ENCODE results near the gene BCL7C. TPM values are rescaled to one million over a fixed set of nuclear protein-coding genes. Genes with fewer than 3 reads are reported as not detected.

The BCL7C gene
- total and polyA plus RNA-seq, 8 donors: 25.8 to 50.5 (median 42.9) TPM

DNA sequence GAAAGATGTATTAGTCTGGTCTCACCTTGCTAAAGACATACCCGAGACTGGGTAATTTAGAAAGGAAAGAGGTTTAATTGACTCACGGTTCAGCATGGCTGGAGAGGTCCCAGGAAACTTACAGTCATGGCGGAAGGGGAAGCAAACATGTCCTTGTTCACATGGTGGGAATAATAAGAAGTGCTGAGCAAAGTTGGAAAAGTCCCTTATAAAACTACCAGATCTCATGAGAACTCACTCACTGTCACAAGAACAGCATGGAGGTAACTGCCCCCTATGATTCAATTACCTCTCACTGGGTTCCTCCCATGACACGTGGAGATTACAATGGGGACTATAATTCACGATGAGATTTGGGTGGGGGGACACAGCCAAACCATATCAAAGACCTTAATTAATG lies 53.3 kb downstream of the BCL7C start:
- no peaks in the 10 kb centered on the region for H3K36me3 ChIP-seq
- intact Hi-C loops (cut with DNase I): no loop called here

GRCh38 chr16:30839523-30840227 lies 54.2 kb downstream of the BCL7C start:
- Histone ChIP-seq H3K9me3 (no peaks in the 10 kb centered on the region), H3K36me3 (no peaks in the 10 kb centered on the region), H3K4me3 (no peak overlapping the region), H3K4me1 (peaks cover 0 to 7% of the 10 kb centered on the region in 2 donors), H3K27me3 (no peaks in the 10 kb centered on the region), H3K27ac (peak overlapping the region; percentile 15 to 31)
- DNase-seq (peak in 2 of 4 donors; percentile 17 to 24), ATAC-seq (peak; percentile 88)
- intact Hi-C loops (cut with DNase I): no loop called here
- no peak for TF ChIP-seq CTCF (IDR thresholded peaks at IDR 0.05)

More for the DNA sequence above, 53.3 kb downstream of the BCL7C start:
- no peak for TF ChIP-seq CTCF (IDR thresholded peaks at IDR 0.05)
- Histone ChIP-seq H3K9me3 (no peaks in the 10 kb centered on the region), H3K27ac (no peak overlapping the region), H3K27me3 (no peaks in the 10 kb centered on the region), H3K4me1 (peaks cover 4 to 17% of the 10 kb centered on the region in 2 donors), H3K4me3 (no peak overlapping the region)
- no peak for ATAC-seq
- no peak for DNase-seq

DNA sequence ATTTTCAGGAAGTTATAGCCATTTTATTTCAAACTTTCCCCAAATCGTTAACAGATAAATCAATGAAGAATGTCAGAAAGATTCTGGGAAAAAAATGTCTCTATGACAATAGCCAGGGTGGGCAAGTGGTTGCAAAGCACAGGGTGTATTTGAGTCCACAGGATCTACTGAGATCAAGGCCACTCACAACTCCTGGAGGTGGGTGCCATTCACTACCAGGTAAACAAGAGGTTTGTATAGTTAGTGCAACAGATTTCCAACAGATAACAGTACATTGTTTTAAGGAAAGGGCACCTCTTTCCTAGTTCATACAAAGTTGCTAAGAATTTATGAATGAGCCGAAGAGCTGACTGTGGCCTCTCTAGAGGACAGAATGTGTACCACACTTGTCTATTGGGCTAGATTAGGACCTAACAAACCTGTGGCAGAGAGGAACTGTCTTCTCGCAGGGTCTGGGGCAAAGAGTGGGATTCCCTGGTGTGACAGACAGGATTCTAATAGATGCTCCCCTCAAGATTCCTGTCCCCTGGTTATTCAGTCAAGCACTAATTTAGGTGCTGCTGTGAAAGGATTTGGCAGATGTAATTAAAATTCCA lies 54.9 kb downstream of the BCL7C start:
- intact Hi-C loops (cut with DNase I): no loop called here
- H3K36me3 ChIP-seq: no peaks in the 10 kb centered on the region
- ATAC-seq: peak; percentile 30
- TF ChIP-seq CTCF (IDR thresholded peaks at IDR 0.05): no peak
- no peaks in the 10 kb centered on the region for H3K27me3 ChIP-seq
- no peak for DNase-seq
- peaks cover 0 to 4% of the 10 kb centered on the region in 2 donors for H3K4me1 ChIP-seq
- H3K4me3 ChIP-seq: no peak overlapping the region
- peak overlapping the region in 1 of 2 donors; percentile 15 for H3K27ac ChIP-seq
- H3K9me3 ChIP-seq: no peaks in the 10 kb centered on the region

GRCh38 chr16:30837904-30838303 lies 56.0 kb downstream of the BCL7C start:
- H3K27me3 ChIP-seq: no peaks in the 10 kb centered on the region
- no peaks in the 10 kb centered on the region for H3K9me3 ChIP-seq
- ATAC-seq (no peak), DNase-seq (no peak)
- peaks cover 0 to 4% of the 10 kb centered on the region in 2 donors for H3K4me1 ChIP-seq
- no peak overlapping the region for H3K27ac ChIP-seq
- no peak for TF ChIP-seq CTCF (IDR thresholded peaks at IDR 0.05)
- intact Hi-C loops (cut with DNase I): no loop called here
- no peaks in the 10 kb centered on the region for H3K36me3 ChIP-seq
- H3K4me3 ChIP-seq: no peak overlapping the region

Small RNAs within 50 kb of the gene (microRNA-seq; reads per million reads assigned to microRNA genes)
- gene MIR4519: 0.50 to 2.0 reads per million in 2 donors
- 0 to 0.14 reads per million in 2 donors for gene MIR762

Other genes starting within 250 kb of the BCL7C start
- 10 to 100 TPM; 46.1 to 58.8 TPM for gene PRR14, start 243.1 kb downstream of the BCL7C start, total RNA-seq
- 10 to 100 TPM; 39.2 to 50.3 (median 44.1) TPM for gene PRR14, start 243.1 kb downstream of the BCL7C start, polyA plus RNA-seq (ENCODE audit: insufficient read length in 6 of 6)
- 10 to 100 TPM; 52.1 to 62.3 TPM for gene FBRS, start 235.6 kb downstream of the BCL7C start, total RNA-seq
- 10 to 100 TPM; 54.1 to 80.8 (median 64.0) TPM for gene FBRS, start 235.6 kb downstream of the BCL7C start, polyA plus RNA-seq (ENCODE audit: insufficient read length in 6 of 6)
- gene SRCAP, start 194.9 kb downstream of the BCL7C start, total RNA-seq: 10 to 100 TPM; 57.1 to 67.4 TPM
- 10 to 100 TPM; 30.7 to 48.5 (median 39.0) TPM for gene SRCAP, start 194.9 kb downstream of the BCL7C start, polyA plus RNA-seq (ENCODE audit: insufficient read length in 6 of 6)
- gene PHKG2, start 145.7 kb downstream of the BCL7C start, total RNA-seq: 10 to 100 TPM; 28.8 to 31.2 TPM
- 10 to 100 TPM; 24.5 to 35.8 (median 29.3) TPM for gene PHKG2, start 145.7 kb downstream of the BCL7C start, polyA plus RNA-seq (ENCODE audit: insufficient read length in 6 of 6)
- gene CFAP119, start 132.0 kb downstream of the BCL7C start, total RNA-seq: 10 to 100 TPM in 1 of 2 donors, 1 to 10 TPM in 1; 6.6 to 10.9 TPM
- gene CFAP119, start 132.0 kb downstream of the BCL7C start, polyA plus RNA-seq (ENCODE audit: insufficient read length in 6 of 6): 1 to 10 TPM; 5.1 to 7.6 (median 6.8) TPM
- 10 to 100 TPM; 93.4 to 98.7 TPM for gene RNF40, start 131.8 kb downstream of the BCL7C start, total RNA-seq
- gene RNF40, start 131.8 kb downstream of the BCL7C start, polyA plus RNA-seq (ENCODE audit: insufficient read length in 6 of 6): 100 to 1,000 TPM in 3 of 6 donors, 10 to 100 TPM in 3; 87.8 to 116 (median 100) TPM
- 10 to 100 TPM; 12.3 to 13.1 TPM for gene ZNF629, start 106.9 kb downstream of the BCL7C start, total RNA-seq
- gene ZNF629, start 106.9 kb downstream of the BCL7C start, polyA plus RNA-seq (ENCODE audit: insufficient read length in 6 of 6): 10 to 100 TPM; 17.8 to 22.8 (median 20.9) TPM
- gene CTF1, start 2.5 kb upstream of the BCL7C start, total RNA-seq: 1 to 10 TPM; 4.5 to 7.9 TPM
- gene CTF1, start 2.5 kb upstream of the BCL7C start, polyA plus RNA-seq (ENCODE audit: insufficient read length in 6 of 6): 10 to 100 TPM in 2 of 6 donors, 1 to 10 TPM in 4; 8.8 to 10.5 (median 9.3) TPM
- gene FBXL19, start 29.5 kb upstream of the BCL7C start, total RNA-seq: 10 to 100 TPM; 11.2 to 18.7 TPM
- 10 to 100 TPM; 13.8 to 26.8 (median 20.9) TPM for gene FBXL19, start 29.5 kb upstream of the BCL7C start, polyA plus RNA-seq (ENCODE audit: insufficient read length in 6 of 6)
- 10 to 100 TPM; 20.7 to 23.2 TPM for gene ORAI3, start 55.0 kb upstream of the BCL7C start, total RNA-seq
- gene ORAI3, start 55.0 kb upstream of the BCL7C start, polyA plus RNA-seq (ENCODE audit: insufficient read length in 6 of 6): 10 to 100 TPM; 16.9 to 20.7 (median 18.6) TPM
- gene SETD1A, start 63.7 kb upstream of the BCL7C start, total RNA-seq: 10 to 100 TPM; 12.1 to 16.4 TPM
- gene SETD1A, start 63.7 kb upstream of the BCL7C start, polyA plus RNA-seq (ENCODE audit: insufficient read length in 6 of 6): 10 to 100 TPM; 14.7 to 21.5 (median 15.3) TPM
- gene HSD3B7, start 91.1 kb upstream of the BCL7C start, total RNA-seq: 10 to 100 TPM; 25.9 to 28.4 TPM
- gene HSD3B7, start 91.1 kb upstream of the BCL7C start, polyA plus RNA-seq (ENCODE audit: insufficient read length in 6 of 6): 1 to 10 TPM; 3.9 to 5.1 (median 4.5) TPM
- under 1 TPM; 0.47 to 0.50 TPM for gene STX1B, start 116.6 kb upstream of the BCL7C start, total RNA-seq
- gene STX1B, start 116.6 kb upstream of the BCL7C start, polyA plus RNA-seq (ENCODE audit: insufficient read length in 6 of 6): under 1 TPM; 0.24 to 0.85 (median 0.60) TPM
- gene STX4, start 139.5 kb upstream of the BCL7C start, total RNA-seq: 10 to 100 TPM; 65.4 to 84.8 TPM
- 10 to 100 TPM; 37.7 to 47.6 (median 42.0) TPM for gene STX4, start 139.5 kb upstream of the BCL7C start, polyA plus RNA-seq (ENCODE audit: insufficient read length in 6 of 6)
- 10 to 100 TPM; 11.8 to 12.2 TPM for gene ZNF668, start 180.2 kb upstream of the BCL7C start, total RNA-seq
- gene ZNF668, start 180.2 kb upstream of the BCL7C start, polyA plus RNA-seq (ENCODE audit: insufficient read length in 6 of 6): 1 to 10 TPM; 3.8 to 5.9 (median 5.4) TPM
- 10 to 100 TPM; 15.1 to 18.1 TPM for gene ZNF646, start 180.3 kb upstream of the BCL7C start, total RNA-seq
- 10 to 100 TPM; 11.3 to 14.6 (median 12.9) TPM for gene ZNF646, start 180.3 kb upstream of the BCL7C start, polyA plus RNA-seq (ENCODE audit: insufficient read length in 6 of 6)
- 1 to 10 TPM; 1.9 to 2.9 TPM for gene PRSS53, start 194.9 kb upstream of the BCL7C start, total RNA-seq
- gene PRSS53, start 194.9 kb upstream of the BCL7C start, polyA plus RNA-seq (ENCODE audit: insufficient read length in 6 of 6): 1 to 10 TPM in 5 of 6 donors, under 1 TPM in 1; 0.96 to 2.9 (median 2.2) TPM
- 100 to 1,000 TPM in 1 of 2 donors, 10 to 100 TPM in 1; 76.4 to 102 TPM for gene VKORC1, start 200.7 kb upstream of the BCL7C start, total RNA-seq
- gene VKORC1, start 200.7 kb upstream of the BCL7C start, polyA plus RNA-seq (ENCODE audit: insufficient read length in 6 of 6): 10 to 100 TPM; 62.0 to 66.5 (median 63.6) TPM
- 10 to 100 TPM; 36.1 to 43.8 TPM for gene BCKDK, start 214.3 kb upstream of the BCL7C start, total RNA-seq
- gene BCKDK, start 214.3 kb upstream of the BCL7C start, polyA plus RNA-seq (ENCODE audit: insufficient read length in 6 of 6): 10 to 100 TPM; 32.8 to 40.9 (median 38.9) TPM
- 10 to 100 TPM; 49.8 to 55.0 TPM for gene KAT8, start 223.6 kb upstream of the BCL7C start, total RNA-seq
- gene KAT8, start 223.6 kb upstream of the BCL7C start, polyA plus RNA-seq (ENCODE audit: insufficient read length in 6 of 6): 10 to 100 TPM; 59.6 to 74.6 (median 63.9) TPM
- 100 to 1,000 TPM in 1 of 2 donors, 10 to 100 TPM in 1; 61.2 to 129 TPM for gene PRSS8, start 241.7 kb upstream of the BCL7C start, total RNA-seq
- 100 to 1,000 TPM in 5 of 6 donors, 10 to 100 TPM in 1; 98.0 to 123 (median 107) TPM for gene PRSS8, start 241.7 kb upstream of the BCL7C start, polyA plus RNA-seq (ENCODE audit: insufficient read length in 6 of 6)

Measured in left lung (tissue), 10 donors.